ENCODE data around the gene MTF2. TPM values are rescaled to one million over a fixed set of nuclear protein-coding genes. Genes with fewer than 3 reads are reported as not detected.
"Not testable (repeated sequence)": the region's sequence is repeated elsewhere in the genome, so short reads cannot be mapped to it uniquely, and the experiment has no call there.

MTF2 gene
- 86.1 TPM for polyA plus RNA-seq (2013, experiment 1 of 2)
- 92.2 TPM for polyA plus RNA-seq (2013, experiment 2 of 2)

DNA sequence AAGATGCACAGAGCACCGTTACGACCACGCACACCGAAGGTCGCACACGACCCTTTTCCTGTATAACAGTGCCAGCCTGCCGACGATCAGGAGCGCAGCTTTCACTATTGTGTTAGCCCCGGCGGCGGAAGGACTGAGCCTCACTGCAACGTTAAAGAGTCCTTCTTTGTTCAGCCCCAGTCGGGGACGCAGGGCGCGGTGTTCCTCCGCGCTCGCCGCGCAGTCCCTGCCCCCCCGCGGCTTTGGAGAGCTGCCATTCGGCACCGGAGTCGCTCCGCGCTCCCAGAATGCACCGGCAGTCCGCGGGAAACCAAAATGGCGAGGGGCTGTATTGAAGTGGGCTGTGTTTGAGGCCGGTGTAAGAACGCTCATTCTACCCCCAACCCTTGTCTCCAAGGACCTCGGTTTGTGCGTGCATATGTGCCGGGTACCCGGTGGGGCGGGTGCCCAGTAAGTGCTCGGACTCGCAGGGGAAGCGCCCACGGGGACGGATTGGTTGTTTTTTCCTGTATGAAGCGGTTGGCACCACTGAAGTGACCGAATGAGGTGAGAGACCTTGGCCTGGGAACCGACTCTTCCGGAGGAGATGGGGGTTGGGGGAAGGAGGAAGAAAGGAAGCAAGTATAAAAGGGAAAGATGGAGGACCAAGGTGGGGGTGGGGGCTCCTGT is at the start of gene MTF2:
TSS of gene MTF2 (plus strand) at position 298 of the 669 bp plus-strand sequence. CDS start at position 542, 244 bp downstream.
- Histone ChIP-seq H3K36me3 (replicated peaks in 1 of 2; ENCODE audit: control insufficient read depth in 2 of 2, insufficient read depth in 2 of 2, low read length in 2 of 2) (peaks cover 6 to 33% of the 10 kb centered on the region in 2 donors), H3K14ac (ENCODE audit: low read length) (no peak within 1 kb of the TSS), H3K4me3 (ENCODE audit: low read length in 2 of 2) (peak within 1 kb of the TSS; percentile 79 to 97), H2BK12ac (ENCODE audit: low read length) (no peak within 1 kb of the TSS), H3K23ac (ENCODE audit: low read depth, low read length, poor library complexity) (peak within 1 kb of the TSS; percentile 89), H3K4ac (ENCODE audit: low read length) (no peak within 1 kb of the TSS), H3K27ac (replicated peaks; ENCODE audit: low read length) (peak within 1 kb of the TSS; percentile 89), H2BK5ac (ENCODE audit: low read length) (peak within 1 kb of the TSS; percentile 69), H2BK15ac (ENCODE audit: low read length) (no peak within 1 kb of the TSS), H3K9me3 (replicated peaks in 1 of 2; ENCODE audit: control insufficient read depth in 2 of 2, insufficient read depth in 1 of 2, low read depth in 1 of 2, low read length in 2 of 2) (peaks cover 5 to 20% of the 10 kb centered on the region in 2 donors), H2AFZ (ENCODE audit: low read length) (peak within 1 kb of the TSS; percentile 84), H4K91ac (ENCODE audit: low read depth, low read length, poor library complexity) (no peak within 1 kb of the TSS), H3K18ac (ENCODE audit: low read length) (peak within 1 kb of the TSS; percentile 94), H2AK5ac (ENCODE audit: low read depth, low read length) (peak within 1 kb of the TSS; percentile 65), H3K9ac (ENCODE audit: low read depth, low read length, poor library complexity) (peak within 1 kb of the TSS; percentile 89), H3K4me2 (ENCODE audit: insufficient read depth, low read length, poor library complexity, severe bottlenecking) (peak within 1 kb of the TSS; percentile 66), H2BK120ac (ENCODE audit: low read depth, low read length) (no peak within 1 kb of the TSS), H3K27me3 (ENCODE audit: control insufficient read depth in 3 of 3, insufficient read depth in 3 of 3, low read depth in 1 of 3, low read length in 3 of 3) (no peaks in the 10 kb centered on the region), H4K8ac (ENCODE audit: low read depth, low read length) (peak within 1 kb of the TSS; percentile 30), H3K4me1 (ENCODE audit: control insufficient read depth in 2 of 2, insufficient read depth in 1 of 2, low read depth in 1 of 2, low read length in 2 of 2) (peaks cover 0 to 3% of the 10 kb centered on the region in 2 donors), H3K79me1 (ENCODE audit: low read depth, low read length) (no peaks in the 10 kb centered on the region)
- no CpG with 5 or more reads among the region's 49 CpGs for WGBS, 2 donors (ENCODE audit: extremely low coverage in 2 of 2, insufficient read length in 2 of 2, insufficient replicate concordance in 1 of 2)
- peak; percentile 96 for DNase-seq (ENCODE audit: low spot score)

DNA sequence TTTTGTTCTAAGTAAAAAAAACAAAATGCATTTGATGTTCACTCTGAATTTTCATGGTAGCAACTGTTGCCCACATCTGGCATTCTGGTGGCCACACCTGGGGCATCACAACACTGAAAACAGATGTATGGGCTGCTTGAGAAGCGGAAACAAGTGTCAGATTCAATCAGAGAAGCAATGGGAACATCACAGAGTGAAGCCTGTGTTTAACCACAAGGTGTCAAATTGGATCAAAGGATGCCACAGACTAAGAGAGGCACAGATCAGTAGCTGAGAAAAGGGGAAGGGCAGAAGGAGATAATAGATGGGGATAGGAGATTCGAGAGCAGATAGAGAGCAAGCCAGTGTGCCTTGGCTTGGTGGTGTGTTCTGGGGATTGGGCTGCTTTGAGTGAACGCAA is 49.8 kb upstream of the MTF2 start:
- Histone ChIP-seq H2BK5ac (ENCODE audit: low read length) (no peak overlapping the region), H3K23ac (ENCODE audit: low read depth, low read length, poor library complexity) (no peak overlapping the region), H3K9me3 (replicated peaks in 1 of 2; ENCODE audit: control insufficient read depth in 2 of 2, insufficient read depth in 1 of 2, low read depth in 1 of 2, low read length in 2 of 2) (no peaks in the 10 kb centered on the region), H3K18ac (ENCODE audit: low read length) (no peak overlapping the region), H4K91ac (ENCODE audit: low read depth, low read length, poor library complexity) (no peak overlapping the region), H4K8ac (ENCODE audit: low read depth, low read length) (no peak overlapping the region), H2BK15ac (ENCODE audit: low read length) (no peak overlapping the region), H3K4ac (ENCODE audit: low read length) (no peak overlapping the region), H2BK120ac (ENCODE audit: low read depth, low read length) (no peak overlapping the region), H3K27ac (replicated peaks; ENCODE audit: low read length) (no peak overlapping the region), H3K4me1 (ENCODE audit: control insufficient read depth in 2 of 2, insufficient read depth in 1 of 2, low read depth in 1 of 2, low read length in 2 of 2) (no peaks in the 10 kb centered on the region), H3K14ac (ENCODE audit: low read length) (no peak overlapping the region), H3K4me2 (ENCODE audit: insufficient read depth, low read length, poor library complexity, severe bottlenecking) (no peak overlapping the region), H2AFZ (ENCODE audit: low read length) (no peak overlapping the region), H3K9ac (ENCODE audit: low read depth, low read length, poor library complexity) (no peak overlapping the region), H3K27me3 (ENCODE audit: control insufficient read depth in 3 of 3, insufficient read depth in 3 of 3, low read depth in 1 of 3, low read length in 3 of 3) (peaks cover 0 to 4% (median 0%) of the 10 kb centered on the region in 3 experiments), H2AK5ac (ENCODE audit: low read depth, low read length) (no peak overlapping the region), H3K36me3 (replicated peaks in 1 of 2; ENCODE audit: control insufficient read depth in 2 of 2, insufficient read depth in 2 of 2, low read length in 2 of 2) (no peaks in the 10 kb centered on the region), H3K4me3 (ENCODE audit: low read length in 2 of 2) (no peak overlapping the region), H2BK12ac (ENCODE audit: low read length) (no peak overlapping the region), H3K79me1 (ENCODE audit: low read depth, low read length) (no peaks in the 10 kb centered on the region)
- no CpG with 5 or more reads among the region's 3 CpGs for WGBS, 2 donors (ENCODE audit: extremely low coverage in 2 of 2, insufficient read length in 2 of 2, insufficient replicate concordance in 1 of 2)
- no peak for DNase-seq (ENCODE audit: low spot score)

DNA sequence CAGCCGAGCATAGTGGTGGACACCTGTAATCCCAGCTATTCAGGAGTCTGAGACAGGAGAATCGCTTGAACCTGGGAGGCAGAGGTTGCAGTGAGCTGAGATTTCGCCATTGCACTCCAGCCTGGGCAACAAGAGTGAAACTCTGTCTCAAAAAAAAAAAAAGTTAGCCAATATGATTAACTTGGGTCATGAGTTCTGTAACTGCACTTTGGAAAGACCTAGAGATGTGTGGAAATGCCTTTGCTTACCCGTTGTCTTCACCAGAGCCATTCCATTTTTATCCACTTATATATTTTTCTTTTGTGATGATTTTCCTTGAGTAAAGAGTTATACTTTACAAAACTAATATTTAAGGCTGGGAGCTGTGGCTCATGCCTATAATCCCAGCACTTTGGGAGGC is 48.9 kb upstream of the MTF2 start:
- not testable (repeated sequence) for H3K14ac ChIP-seq (ENCODE audit: low read length); H3K18ac ChIP-seq (ENCODE audit: low read length); H3K9me3 ChIP-seq (replicated peaks in 1 of 2; ENCODE audit: control insufficient read depth in 2 of 2, insufficient read depth in 1 of 2, low read depth in 1 of 2, low read length in 2 of 2); H2AFZ ChIP-seq (ENCODE audit: low read length); H3K23ac ChIP-seq (ENCODE audit: low read depth, low read length, poor library complexity); H3K4ac ChIP-seq (ENCODE audit: low read length); H3K79me1 ChIP-seq (ENCODE audit: low read depth, low read length); H4K91ac ChIP-seq (ENCODE audit: low read depth, low read length, poor library complexity); H3K4me3 ChIP-seq (ENCODE audit: low read length in 2 of 2); H2BK5ac ChIP-seq (ENCODE audit: low read length); H3K9ac ChIP-seq (ENCODE audit: low read depth, low read length, poor library complexity); DNase-seq (ENCODE audit: low spot score); H3K4me1 ChIP-seq (ENCODE audit: control insufficient read depth in 2 of 2, insufficient read depth in 1 of 2, low read depth in 1 of 2, low read length in 2 of 2); H2BK15ac ChIP-seq (ENCODE audit: low read length); H3K4me2 ChIP-seq (ENCODE audit: insufficient read depth, low read length, poor library complexity, severe bottlenecking); H4K8ac ChIP-seq (ENCODE audit: low read depth, low read length); H2BK12ac ChIP-seq (ENCODE audit: low read length); H2AK5ac ChIP-seq (ENCODE audit: low read depth, low read length); H3K27me3 ChIP-seq (ENCODE audit: control insufficient read depth in 3 of 3, insufficient read depth in 3 of 3, low read depth in 1 of 3, low read length in 3 of 3); H2BK120ac ChIP-seq (ENCODE audit: low read depth, low read length); H3K36me3 ChIP-seq (replicated peaks in 1 of 2; ENCODE audit: control insufficient read depth in 2 of 2, insufficient read depth in 2 of 2, low read length in 2 of 2); H3K27ac ChIP-seq (replicated peaks; ENCODE audit: low read length)
- WGBS, 2 donors (ENCODE audit: extremely low coverage in 2 of 2, insufficient read length in 2 of 2, insufficient replicate concordance in 1 of 2) = no CpG with 5 or more reads among the region's 4 CpGs

DNA sequence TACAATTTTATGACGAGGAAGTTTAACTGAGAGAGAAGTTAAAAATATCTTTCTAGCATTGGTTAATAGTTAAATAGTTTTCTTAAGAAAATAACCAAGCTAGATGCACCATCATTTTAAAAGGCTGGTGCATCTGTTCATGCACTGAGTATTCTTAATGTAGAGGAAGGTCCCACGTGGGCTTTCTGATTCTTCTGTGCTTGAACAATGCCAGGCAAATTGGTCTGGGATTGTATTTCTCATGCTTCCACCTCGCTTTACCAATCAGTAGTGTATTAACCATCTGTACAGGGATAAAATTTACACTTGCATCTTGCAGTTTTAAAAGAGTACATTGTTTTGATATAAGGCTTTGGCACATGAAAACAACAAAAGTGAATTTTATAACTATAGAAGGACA is 47.4 kb upstream of the MTF2 start:
- Histone ChIP-seq H3K27me3 (ENCODE audit: control insufficient read depth in 3 of 3, insufficient read depth in 3 of 3, low read depth in 1 of 3, low read length in 3 of 3) (peaks cover 0 to 4% (median 0%) of the 10 kb centered on the region in 3 experiments), H3K4ac (ENCODE audit: low read length) (no peak overlapping the region), H3K9me3 (replicated peaks in 1 of 2; ENCODE audit: control insufficient read depth in 2 of 2, insufficient read depth in 1 of 2, low read depth in 1 of 2, low read length in 2 of 2) (no peaks in the 10 kb centered on the region), H2BK5ac (ENCODE audit: low read length) (no peak overlapping the region), H3K36me3 (replicated peaks in 1 of 2; ENCODE audit: control insufficient read depth in 2 of 2, insufficient read depth in 2 of 2, low read length in 2 of 2) (no peaks in the 10 kb centered on the region), H3K4me1 (ENCODE audit: control insufficient read depth in 2 of 2, insufficient read depth in 1 of 2, low read depth in 1 of 2, low read length in 2 of 2) (no peaks in the 10 kb centered on the region), H3K14ac (ENCODE audit: low read length) (no peak overlapping the region), H3K18ac (ENCODE audit: low read length) (no peak overlapping the region), H3K4me2 (ENCODE audit: insufficient read depth, low read length, poor library complexity, severe bottlenecking) (no peak overlapping the region), H3K79me1 (ENCODE audit: low read depth, low read length) (no peaks in the 10 kb centered on the region), H3K27ac (replicated peaks; ENCODE audit: low read length) (no peak overlapping the region), H2AK5ac (ENCODE audit: low read depth, low read length) (no peak overlapping the region), H4K8ac (ENCODE audit: low read depth, low read length) (no peak overlapping the region), H3K23ac (ENCODE audit: low read depth, low read length, poor library complexity) (no peak overlapping the region), H3K9ac (ENCODE audit: low read depth, low read length, poor library complexity) (no peak overlapping the region), H2AFZ (ENCODE audit: low read length) (no peak overlapping the region), H2BK120ac (ENCODE audit: low read depth, low read length) (no peak overlapping the region), H4K91ac (ENCODE audit: low read depth, low read length, poor library complexity) (no peak overlapping the region), H3K4me3 (ENCODE audit: low read length in 2 of 2) (no peak overlapping the region), H2BK12ac (ENCODE audit: low read length) (no peak overlapping the region), H2BK15ac (ENCODE audit: low read length) (no peak overlapping the region)
- WGBS, 2 donors (ENCODE audit: extremely low coverage in 2 of 2, insufficient read length in 2 of 2, insufficient replicate concordance in 1 of 2) = no CpG with 5 or more reads among the region's 3 CpGs
- DNase-seq (ENCODE audit: low spot score) = no peak
